Neural progenitor cell (in vitro differentiated cells): Measurements from ENCODE around the gene SYNE3.

Source experiments
- CTCF ChIP-seq: fragments of 200-600 bp; sonication (generic); IDR thresholded peaks from 2 replicates; pipeline ENCODE4 v1.5.1; 2017; ENCODE audit warnings: antibody characterized with exemption, mild to moderate bottlenecking
- EZH2 ChIP-seq: fragments of 200-600 bp; sonication (generic); IDR thresholded peaks from 2 replicates; pipeline ENCODE4 v1.6.1; 2017; ENCODE audit warnings: antibody characterized with exemption, mild to moderate bottlenecking, moderate library complexity
- EZH2phosphoT487 ChIP-seq: fragments of 200-600 bp; sonication (generic); IDR thresholded peaks from 2 replicates; pipeline ENCODE4 v1.6.1; 2017; ENCODE audit warnings: antibody characterized with exemption

DNA sequence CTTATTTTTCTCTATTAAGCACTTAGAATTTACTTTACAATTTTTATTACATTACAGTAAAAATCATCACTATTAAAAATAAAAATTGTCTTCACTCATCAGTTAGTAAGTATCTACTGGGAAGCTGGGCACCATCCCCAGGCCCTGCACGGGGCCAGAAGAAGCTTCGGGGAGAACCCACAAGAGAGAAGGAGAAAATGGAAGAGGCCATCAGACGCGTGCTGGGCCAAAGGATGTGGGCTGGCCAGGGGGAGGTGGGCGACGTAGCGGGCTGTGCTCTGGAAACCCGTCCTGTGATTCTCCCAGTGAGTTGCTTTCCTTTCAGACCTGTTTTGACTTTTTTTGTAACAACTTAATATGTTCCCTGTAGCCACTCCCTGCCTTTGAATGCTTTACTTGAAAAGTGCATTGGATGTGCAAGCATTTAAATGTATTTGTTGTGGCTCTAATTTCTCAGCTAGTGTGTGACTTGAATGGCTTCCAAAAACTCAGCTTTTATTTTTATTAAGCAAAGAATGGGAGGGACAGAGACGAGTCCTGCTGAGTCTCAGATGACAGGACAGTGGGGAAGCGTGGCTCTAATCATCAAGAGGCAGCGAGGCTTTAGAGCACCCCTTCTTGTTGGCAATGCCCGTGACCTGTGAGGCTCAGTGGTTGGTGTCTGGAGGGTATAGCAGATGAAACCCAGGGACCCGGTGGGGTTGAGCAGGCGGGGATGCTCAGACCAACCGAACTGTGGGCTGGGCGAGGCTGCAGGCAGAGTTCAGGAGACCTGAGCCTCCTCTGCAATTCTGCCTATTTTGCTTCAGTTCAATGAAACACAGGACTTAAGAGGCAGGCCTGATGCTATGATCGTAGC is 38.8 kb downstream of the SYNE3 start:
- TF ChIP-seq CTCF (no peak), EZH2phosphoT487 (no peak), EZH2 (no peak)
